HEK293 (cell line): ENCODE results near the gene TMEM123.

Experiments used
- GLI4 ChIP-seq: fragments of 450-650 bp; formaldehyde crosslinking; IDR thresholded peaks from 2 replicates; pipeline ENCODE4 v1.5.1; 2016; ENCODE audit warnings: missing biosample characterization, missing genetic modification characterization
- SALL2 ChIP-seq: fragments of 450-650 bp; formaldehyde crosslinking; IDR thresholded peaks from 2 replicates; pipeline ENCODE4 v1.5.0; 2017; ENCODE audit warnings: missing biosample characterization, mild to moderate bottlenecking, missing genetic modification characterization, borderline replicate concordance
- ZNF157 ChIP-seq: fragments of 450-650 bp; formaldehyde crosslinking; IDR thresholded peaks from 2 replicates; pipeline ENCODE4 v1.5.1; 2016; ENCODE audit warnings: missing biosample characterization, missing genetic modification characterization
- ZNF416 ChIP-seq: fragments of 450-650 bp; formaldehyde crosslinking; IDR thresholded peaks from 2 replicates; pipeline ENCODE4 v1.5.1; 2016; ENCODE audit warnings: missing biosample characterization, missing genetic modification characterization
- ZNF555 ChIP-seq: fragments of 450-650 bp; formaldehyde crosslinking; conservative IDR thresholded peaks from 2 replicates; pipeline ENCODE4 v1.5.1; 2017; ENCODE audit warnings: missing biosample characterization, mild to moderate bottlenecking, missing genetic modification characterization, inconsistent platforms
- TF ChIP-seq, protein P1 (sequence below): fragments of 450-650 bp; formaldehyde crosslinking; IDR thresholded peaks from 2 replicates; pipeline ENCODE4 v1.5.1; 2016; ENCODE audit warnings: missing biosample characterization, missing genetic modification characterization
- TF ChIP-seq, protein P2 (sequence below): fragments of 450-650 bp; formaldehyde crosslinking; IDR thresholded peaks from 2 replicates; pipeline ENCODE4 v1.5.1; 2017; ENCODE audit warnings: missing biosample characterization, missing genetic modification characterization
- TF ChIP-seq, protein P3 (sequence below): fragments of 450-650 bp; IDR thresholded peaks from 2 replicates; pipeline ENCODE4 v1.5.1; 2018; ENCODE audit warnings: missing biosample characterization, mild to moderate bottlenecking, missing genetic modification characterization

- TF ChIP-seq, protein P1, sequence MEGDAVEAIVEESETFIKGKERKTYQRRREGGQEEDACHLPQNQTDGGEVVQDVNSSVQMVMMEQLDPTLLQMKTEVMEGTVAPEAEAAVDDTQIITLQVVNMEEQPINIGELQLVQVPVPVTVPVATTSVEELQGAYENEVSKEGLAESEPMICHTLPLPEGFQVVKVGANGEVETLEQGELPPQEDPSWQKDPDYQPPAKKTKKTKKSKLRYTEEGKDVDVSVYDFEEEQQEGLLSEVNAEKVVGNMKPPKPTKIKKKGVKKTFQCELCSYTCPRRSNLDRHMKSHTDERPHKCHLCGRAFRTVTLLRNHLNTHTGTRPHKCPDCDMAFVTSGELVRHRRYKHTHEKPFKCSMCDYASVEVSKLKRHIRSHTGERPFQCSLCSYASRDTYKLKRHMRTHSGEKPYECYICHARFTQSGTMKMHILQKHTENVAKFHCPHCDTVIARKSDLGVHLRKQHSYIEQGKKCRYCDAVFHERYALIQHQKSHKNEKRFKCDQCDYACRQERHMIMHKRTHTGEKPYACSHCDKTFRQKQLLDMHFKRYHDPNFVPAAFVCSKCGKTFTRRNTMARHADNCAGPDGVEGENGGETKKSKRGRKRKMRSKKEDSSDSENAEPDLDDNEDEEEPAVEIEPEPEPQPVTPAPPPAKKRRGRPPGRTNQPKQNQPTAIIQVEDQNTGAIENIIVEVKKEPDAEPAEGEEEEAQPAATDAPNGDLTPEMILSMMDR, result no peak
- TF ChIP-seq ZNF416 (tag by site-specific recombination), result no peak
- no peak for TF ChIP-seq SALL2 (tag by site-specific recombination)
- TF ChIP-seq ZNF555 (tag by site-specific recombination), result no peak
- TF ChIP-seq, protein P2, sequence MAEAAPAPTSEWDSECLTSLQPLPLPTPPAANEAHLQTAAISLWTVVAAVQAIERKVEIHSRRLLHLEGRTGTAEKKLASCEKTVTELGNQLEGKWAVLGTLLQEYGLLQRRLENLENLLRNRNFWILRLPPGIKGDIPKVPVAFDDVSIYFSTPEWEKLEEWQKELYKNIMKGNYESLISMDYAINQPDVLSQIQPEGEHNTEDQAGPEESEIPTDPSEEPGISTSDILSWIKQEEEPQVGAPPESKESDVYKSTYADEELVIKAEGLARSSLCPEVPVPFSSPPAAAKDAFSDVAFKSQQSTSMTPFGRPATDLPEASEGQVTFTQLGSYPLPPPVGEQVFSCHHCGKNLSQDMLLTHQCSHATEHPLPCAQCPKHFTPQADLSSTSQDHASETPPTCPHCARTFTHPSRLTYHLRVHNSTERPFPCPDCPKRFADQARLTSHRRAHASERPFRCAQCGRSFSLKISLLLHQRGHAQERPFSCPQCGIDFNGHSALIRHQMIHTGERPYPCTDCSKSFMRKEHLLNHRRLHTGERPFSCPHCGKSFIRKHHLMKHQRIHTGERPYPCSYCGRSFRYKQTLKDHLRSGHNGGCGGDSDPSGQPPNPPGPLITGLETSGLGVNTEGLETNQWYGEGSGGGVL (tag by site-specific recombination), result no peak
- TF ChIP-seq GLI4, result no peak
- TF ChIP-seq ZNF157, result no peak
- TF ChIP-seq, protein P3, sequence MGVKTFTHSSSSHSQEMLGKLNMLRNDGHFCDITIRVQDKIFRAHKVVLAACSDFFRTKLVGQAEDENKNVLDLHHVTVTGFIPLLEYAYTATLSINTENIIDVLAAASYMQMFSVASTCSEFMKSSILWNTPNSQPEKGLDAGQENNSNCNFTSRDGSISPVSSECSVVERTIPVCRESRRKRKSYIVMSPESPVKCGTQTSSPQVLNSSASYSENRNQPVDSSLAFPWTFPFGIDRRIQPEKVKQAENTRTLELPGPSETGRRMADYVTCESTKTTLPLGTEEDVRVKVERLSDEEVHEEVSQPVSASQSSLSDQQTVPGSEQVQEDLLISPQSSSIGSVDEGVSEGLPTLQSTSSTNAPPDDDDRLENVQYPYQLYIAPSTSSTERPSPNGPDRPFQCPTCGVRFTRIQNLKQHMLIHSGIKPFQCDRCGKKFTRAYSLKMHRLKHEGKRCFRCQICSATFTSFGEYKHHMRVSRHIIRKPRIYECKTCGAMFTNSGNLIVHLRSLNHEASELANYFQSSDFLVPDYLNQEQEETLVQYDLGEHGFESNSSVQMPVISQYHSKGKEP (tag by site-specific recombination), result no peak
Observed at GRCh38 chr11:102479733-102480132, 27.2 kb upstream of the TMEM123 start.
